ENCODE results near the gene CLRN3. TPM values are rescaled to one million over a fixed set of nuclear protein-coding genes. Genes with fewer than 3 reads are reported as not detected.

The CLRN3 gene
- total RNA-seq, 2 experiments from 2014 or later, result not detected

- CTCF ChIA-PET, result interaction anchor here (1.2 kb wide), 1 partner anchor 17 kb away, joined by 4 read pairs; the partner anchor contains the start of gene PTPRE
- Mint-ChIP-seq H3K9me3 (ENCODE audit: low read depth) (no peaks in the 10 kb centered on the region), H3K27ac (no peak overlapping the region), H3K4me3 (no peak overlapping the region), H3K36me3 (no peaks in the 10 kb centered on the region), H3K4me1 (peaks cover 10% of the 10 kb centered on the region), H3K27me3 (peaks cover 6% of the 10 kb centered on the region)
- DNase-seq, result no peak
- no peak for ATAC-seq
Observed at GRCh38 chr10:127923646-127924045, 30.9 kb upstream of the CLRN3 start.

GRCh38 chr10:127922675-127923366 is 30.1 kb upstream of the CLRN3 start:
- no peaks in the 10 kb centered on the region for H3K9me3 Mint-ChIP-seq (ENCODE audit: low read depth)
- DNase-seq, result no peak
- no peaks in the 10 kb centered on the region for H3K36me3 Mint-ChIP-seq
- H3K27ac Mint-ChIP-seq, result no peak overlapping the region
- H3K4me3 Mint-ChIP-seq, result no peak overlapping the region
- CTCF ChIA-PET, result interaction anchor here (1.3 to 3.1 kb wide), 3 partner anchors 88 to 255 kb away, joined by 3 to 8 read pairs (median 3); no protein-coding TSS in a partner anchor
- peaks cover 3% of the 10 kb centered on the region for H3K27me3 Mint-ChIP-seq
- no peak for ATAC-seq
- peaks cover 10% of the 10 kb centered on the region for H3K4me1 Mint-ChIP-seq

- no peak for ATAC-seq
- Mint-ChIP-seq H3K4me1 (peaks cover 10% of the 10 kb centered on the region), H3K9me3 (ENCODE audit: low read depth) (no peaks in the 10 kb centered on the region), H3K27ac (no peak overlapping the region), H3K36me3 (no peaks in the 10 kb centered on the region), H3K4me3 (no peak overlapping the region), H3K27me3 (peaks cover 3% of the 10 kb centered on the region)
- CTCF ChIA-PET, result interaction anchor here (1.3 to 3.1 kb wide), 3 partner anchors 89 to 256 kb away, joined by 3 to 8 read pairs (median 3); no protein-coding TSS in a partner anchor
- no peak for DNase-seq
Observed at GRCh38 chr10:127922206-127922605, 29.5 kb upstream of the CLRN3 start.

- H3K4me1 Mint-ChIP-seq, result peaks cover 10% of the 10 kb centered on the region
- peaks cover 3% of the 10 kb centered on the region for H3K27me3 Mint-ChIP-seq
- no peaks in the 10 kb centered on the region for H3K36me3 Mint-ChIP-seq
- DNase-seq (no peak), ATAC-seq (no peak)
- CTCF ChIA-PET, result interaction anchor here (1.3 to 3.1 kb wide), 3 partner anchors 90 to 257 kb away, joined by 3 to 8 read pairs (median 3); no protein-coding TSS in a partner anchor
- no peak overlapping the region for H3K27ac Mint-ChIP-seq
- H3K4me3 Mint-ChIP-seq, result no peak overlapping the region
- H3K9me3 Mint-ChIP-seq (ENCODE audit: low read depth), result no peaks in the 10 kb centered on the region
Observed at GRCh38 chr10:127921753-127922145, 29.0 kb upstream of the CLRN3 start.

GRCh38 chr10:127921075-127921752 is 28.5 kb upstream of the CLRN3 start:
- no peaks in the 10 kb centered on the region for H3K27me3 Mint-ChIP-seq
- peaks cover 10% of the 10 kb centered on the region for H3K4me1 Mint-ChIP-seq
- H3K27ac Mint-ChIP-seq, result no peak overlapping the region
- H3K36me3 Mint-ChIP-seq, result no peaks in the 10 kb centered on the region
- no peaks in the 10 kb centered on the region for H3K9me3 Mint-ChIP-seq (ENCODE audit: low read depth)
- DNase-seq (no peak), ATAC-seq (no peak)
- CTCF ChIA-PET, result interaction anchor here (1.2 to 3.1 kb wide), 2 partner anchors 7 to 90 kb away, joined by 3 to 8 read pairs; no protein-coding TSS in a partner anchor
- H3K4me3 Mint-ChIP-seq, result no peak overlapping the region

- no peak for ATAC-seq
- Mint-ChIP-seq H3K9me3 (ENCODE audit: low read depth) (no peaks in the 10 kb centered on the region), H3K4me1 (peaks cover 8% of the 10 kb centered on the region), H3K27me3 (no peaks in the 10 kb centered on the region), H3K27ac (no peak overlapping the region), H3K4me3 (no peak overlapping the region), H3K36me3 (no peaks in the 10 kb centered on the region)
- CTCF ChIA-PET, result interaction anchor here (1.1 to 3.1 kb wide), 3 partner anchors 8 to 91 kb away, joined by 3 to 8 read pairs (median 4); partner anchors contain the start of gene PTPRE
- no peak for DNase-seq
Observed at GRCh38 chr10:127920306-127921074, 27.7 kb upstream of the CLRN3 start.

GRCh38 chr10:127919418-127920271 is 26.9 kb upstream of the CLRN3 start:
- Mint-ChIP-seq H3K27ac (no peak overlapping the region), H3K4me3 (no peak overlapping the region), H3K9me3 (ENCODE audit: low read depth) (no peaks in the 10 kb centered on the region), H3K36me3 (no peaks in the 10 kb centered on the region), H3K27me3 (no peaks in the 10 kb centered on the region), H3K4me1 (peaks cover 5% of the 10 kb centered on the region)
- no peak for ATAC-seq
- DNase-seq, result no peak
- CTCF ChIA-PET, result interaction anchor here (1.1 to 1.2 kb wide), 2 partner anchors 9 to 13 kb away, joined by 3 to 4 read pairs; partner anchors contain the start of gene PTPRE

- DNase-seq, result no peak
- no peaks in the 10 kb centered on the region for H3K9me3 Mint-ChIP-seq (ENCODE audit: low read depth)
- no peak for ATAC-seq
- no peaks in the 10 kb centered on the region for H3K36me3 Mint-ChIP-seq
- no peak overlapping the region for H3K4me3 Mint-ChIP-seq
- CTCF ChIA-PET, result interaction anchor here (1.8 kb wide), 2 partner anchors 13 to 93 kb away, joined by 4 read pairs; no protein-coding TSS in a partner anchor
- peaks cover 5% of the 10 kb centered on the region for H3K4me1 Mint-ChIP-seq
- no peak overlapping the region for H3K27ac Mint-ChIP-seq
- H3K27me3 Mint-ChIP-seq, result no peaks in the 10 kb centered on the region
Observed at GRCh38 chr10:127918572-127918971, 25.8 kb upstream of the CLRN3 start.

GRCh38 chr10:127916826-127917225 is 24.1 kb upstream of the CLRN3 start:
- Mint-ChIP-seq H3K27ac (no peak overlapping the region), H3K36me3 (no peaks in the 10 kb centered on the region), H3K4me1 (peaks cover 5% of the 10 kb centered on the region), H3K4me3 (no peak overlapping the region), H3K9me3 (ENCODE audit: low read depth) (no peaks in the 10 kb centered on the region), H3K27me3 (no peaks in the 10 kb centered on the region)
- CTCF ChIA-PET, result interaction anchor here (1.7 to 1.8 kb wide), 3 partner anchors 9 to 95 kb away, joined by 4 read pairs; no protein-coding TSS in a partner anchor
- ATAC-seq (no peak), DNase-seq (no peak)

- H3K4me3 Mint-ChIP-seq, result no peak overlapping the region
- CTCF ChIA-PET, result no interaction called here
- peaks cover 5% of the 10 kb centered on the region for H3K4me1 Mint-ChIP-seq
- DNase-seq, result no peak
- no peaks in the 10 kb centered on the region for H3K36me3 Mint-ChIP-seq
- no peaks in the 10 kb centered on the region for H3K9me3 Mint-ChIP-seq (ENCODE audit: low read depth)
- H3K27me3 Mint-ChIP-seq, result no peaks in the 10 kb centered on the region
- no peak overlapping the region for H3K27ac Mint-ChIP-seq
- ATAC-seq, result no peak
Observed at GRCh38 chr10:127915324-127915723, 22.6 kb upstream of the CLRN3 start.

GRCh38 chr10:127913368-127913759 is 20.6 kb upstream of the CLRN3 start:
- Mint-ChIP-seq H3K36me3 (no peaks in the 10 kb centered on the region), H3K27me3 (peaks cover 11% of the 10 kb centered on the region), H3K4me1 (no peaks in the 10 kb centered on the region), H3K27ac (no peak overlapping the region), H3K4me3 (no peak overlapping the region), H3K9me3 (ENCODE audit: low read depth) (no peaks in the 10 kb centered on the region)
- CTCF ChIA-PET, result interaction anchor here (1.8 kb wide), 1 partner anchor 156 kb away, joined by 6 read pairs; no protein-coding TSS in a partner anchor
- ATAC-seq (no peak), DNase-seq (no peak)

GRCh38 chr10:127912607-127913367 is 20.0 kb upstream of the CLRN3 start:
- no peaks in the 10 kb centered on the region for H3K9me3 Mint-ChIP-seq (ENCODE audit: low read depth)
- ATAC-seq (no peak), DNase-seq (no peak)
- H3K27me3 Mint-ChIP-seq, result peaks cover 17% of the 10 kb centered on the region
- no peaks in the 10 kb centered on the region for H3K36me3 Mint-ChIP-seq
- no peak overlapping the region for H3K4me3 Mint-ChIP-seq
- H3K27ac Mint-ChIP-seq, result no peak overlapping the region
- CTCF ChIA-PET, result interaction anchor here (1.0 to 1.8 kb wide), 2 partner anchors 97 to 157 kb away, joined by 3 to 6 read pairs; no protein-coding TSS in a partner anchor
- no peaks in the 10 kb centered on the region for H3K4me1 Mint-ChIP-seq

Measured in activated CD8-positive, alpha-beta memory T cell treated with anti-CD3 and anti-CD28 coated beads, Interleukin-2, amount 10 ng/mL, durations not matched to agents 7 days and 5 days (primary cell).